SK-N-MC (cell line): ENCODE measurements around the gene PTPN21.

Experiments used
- EZH2 ChIP-seq: fragments of 200-600 bp; sonication (generic); IDR thresholded peaks from one replicate; pipeline ENCODE4 v1.6.1; 2017; ENCODE audit warnings: antibody characterized with exemption
- POLR2AphosphoS5 ChIP-seq: IDR thresholded peaks from 2 replicates; pipeline ENCODE4 v1.6.1; 2012; ENCODE audit warnings: mild to moderate bottlenecking, low read depth, low read length, borderline replicate concordance

- no peak for TF ChIP-seq POLR2AphosphoS5
- no peak for TF ChIP-seq EZH2
Measured at GRCh38 chr14:88504602-88505001, 50.2 kb downstream of the PTPN21 start.
